Upper lobe of right lung (tissue), 1 donor: ENCODE data around the gene RBPJL. TPM values are rescaled to one million over a fixed set of nuclear protein-coding genes. Genes with fewer than 3 reads are reported as not detected.

Experiments
- ATAC-seq: fragments of 200-7000 bp; cut with Tn5 transposase; one replicate; pipeline ENCODE4 v1.9.1; 2020; ENCODE audit warnings: mild to moderate bottlenecking, moderate library complexity
- DNase-seq: peaks from one replicate; pipeline ENCODE4 v3.0.0-alpha.2; 2020
- H3K27ac ChIP-seq: fragments of 200-600 bp; one replicate; pipeline ENCODE4 v1.8.0; 2022
- H3K27me3 ChIP-seq: fragments of 200-600 bp; one replicate; pipeline ENCODE4 v1.8.0; 2022; ENCODE audit warnings: mild to moderate bottlenecking
- H3K36me3 ChIP-seq: fragments of 200-600 bp; one replicate; pipeline ENCODE4 v1.8.0; 2022
- H3K4me1 ChIP-seq: fragments of 200-600 bp; one replicate; pipeline ENCODE4 v1.8.0; 2022
- H3K4me3 ChIP-seq: fragments of 200-600 bp; one replicate; pipeline ENCODE4 v1.8.0; 2022; ENCODE audit warnings: mild to moderate bottlenecking
- H3K9me3 ChIP-seq: fragments of 200-600 bp; one replicate; pipeline ENCODE4 v1.8.0; 2022
- CTCF ChIP-seq: fragments of 200-600 bp; IDR thresholded peaks from one replicate; pipeline ENCODE4 v1.8.0; 2022; ENCODE audit warnings: antibody characterized with exemption
- intact Hi-C: fragments of 100-400 bp; cut with DNase I; formaldehyde crosslinking; loops from one replicate; pipeline ENCODE4 v1.11.0; 2022
- total RNA-seq: library from RNA; stranded (reverse); fragmentation: NEBNext Ultra II Directional; extraction: Animal tissue kit (Norgen Biotek cat#: 25700); gene quantifications from one replicate; pipeline ENCODE4 v1.2.1, GENCODE V29; 2021
- donor health status: DM: no; HTN: yes; CAD: no; lungs with severe emphysema.

RBPJL gene
- total RNA-seq, 1 donor from 2014 or later, result not detected

GRCh38 chr20:45344168-45344860 lies 37.7 kb downstream of the RBPJL start:
- no peak for DNase-seq
- Histone ChIP-seq H3K36me3 (peaks cover 18% of the 10 kb centered on the region), H3K27ac (peak overlapping the region; percentile 86), H3K9me3 (no peaks in the 10 kb centered on the region), H3K27me3 (no peaks in the 10 kb centered on the region), H3K4me3 (peak overlapping the region; percentile 67), H3K4me1 (peaks cover 80% of the 10 kb centered on the region)
- peak; percentile 30 for ATAC-seq
- no peak for TF ChIP-seq CTCF
- intact Hi-C loops, result no loop called here

GRCh38 chr20:45345104-45345936 lies 38.7 kb downstream of the RBPJL start:
- peak; percentile 94 for DNase-seq
- peak; percentile 59 for ATAC-seq
- intact Hi-C loops, result no loop called here
- TF ChIP-seq CTCF, result no peak
- H3K9me3 ChIP-seq, result no peaks in the 10 kb centered on the region
- H3K4me1 ChIP-seq, result peaks cover 70% of the 10 kb centered on the region
- H3K36me3 ChIP-seq, result peaks cover 10% of the 10 kb centered on the region
- peak overlapping the region; percentile 67 for H3K4me3 ChIP-seq
- H3K27me3 ChIP-seq, result no peaks in the 10 kb centered on the region
- peak overlapping the region; percentile 86 for H3K27ac ChIP-seq

- Histone ChIP-seq H3K36me3 (peaks cover 4% of the 10 kb centered on the region), H3K27me3 (no peaks in the 10 kb centered on the region), H3K27ac (peak overlapping the region; percentile 86), H3K4me1 (peaks cover 61% of the 10 kb centered on the region), H3K9me3 (no peaks in the 10 kb centered on the region), H3K4me3 (peak overlapping the region; percentile 67)
- no peak for ATAC-seq
- intact Hi-C loops, result no loop called here
- DNase-seq, result no peak
- TF ChIP-seq CTCF, result no peak
These were observed 39.7 kb downstream of the RBPJL start for GRCh38 chr20:45346291-45346718.

- H3K27ac ChIP-seq, result peak overlapping the region; percentile 86
- no peak for TF ChIP-seq CTCF
- H3K4me3 ChIP-seq, result peak overlapping the region; percentile 67
- no peaks in the 10 kb centered on the region for H3K9me3 ChIP-seq
- H3K36me3 ChIP-seq, result peaks cover 4% of the 10 kb centered on the region
- no peak for DNase-seq
- H3K27me3 ChIP-seq, result no peaks in the 10 kb centered on the region
- H3K4me1 ChIP-seq, result peaks cover 56% of the 10 kb centered on the region
- ATAC-seq, result no peak
- intact Hi-C loops, result no loop called here
These were observed 40.2 kb downstream of the RBPJL start for GRCh38 chr20:45346851-45347250.

GRCh38 chr20:45347297-45347935 lies 40.8 kb downstream of the RBPJL start:
- Histone ChIP-seq H3K9me3 (no peaks in the 10 kb centered on the region), H3K36me3 (peaks cover 4% of the 10 kb centered on the region), H3K4me1 (peaks cover 50% of the 10 kb centered on the region), H3K4me3 (peak overlapping the region; percentile 67), H3K27ac (peak overlapping the region; percentile 86), H3K27me3 (no peaks in the 10 kb centered on the region)
- intact Hi-C loops, result no loop called here
- DNase-seq (no peak), ATAC-seq (peak; percentile 0)
- no peak for TF ChIP-seq CTCF
